Measurements from ENCODE around the gene MRO. TPM values are rescaled to one million over a fixed set of nuclear protein-coding genes. Genes with fewer than 3 reads are reported as not detected.
"Not testable (repeated sequence)": the region's sequence is repeated elsewhere in the genome, so short reads cannot be mapped to it uniquely, and the experiment has no call there.

MRO gene
- total RNA-seq, 1 donor from 2014 or later = 3.1 TPM

DNA sequence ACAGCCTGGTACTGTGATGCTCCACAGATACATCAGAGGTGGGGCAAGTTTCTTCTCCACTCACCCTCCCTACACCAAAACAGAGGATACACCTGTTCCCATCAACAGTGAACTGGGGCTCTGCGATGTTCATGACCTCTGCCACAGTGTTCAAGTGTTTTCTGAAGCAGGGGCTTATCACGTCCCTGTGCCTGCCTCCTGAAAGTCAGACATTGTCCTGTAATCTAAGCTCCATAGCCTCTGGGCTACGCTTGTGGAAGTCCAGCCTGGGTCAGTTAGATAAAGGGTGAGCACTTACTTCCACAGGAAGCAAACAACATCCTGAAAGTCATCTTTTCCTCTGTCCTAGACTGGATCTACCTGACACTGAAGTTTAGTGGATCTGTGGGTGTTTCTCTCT is 20.2 kb upstream of the MRO start:
- Histone ChIP-seq H3K27ac (ENCODE audit: low read depth, low read length) (no peak overlapping the region), H3K27me3 (ENCODE audit: control insufficient read depth in 3 of 3, insufficient read depth in 3 of 3, low read length in 3 of 3) (no peaks in the 10 kb centered on the region), H3K9me3 (ENCODE audit: control insufficient read depth in 3 of 3, low read length in 3 of 3) (no peaks in the 10 kb centered on the region), H3K4me1 (ENCODE audit: control insufficient read depth in 3 of 3, insufficient read depth in 3 of 3, low read length in 3 of 3) (peaks cover 0 to 16% (median 9%) of the 10 kb centered on the region in 3 donors), H3K9ac (ENCODE audit: low read depth in 1 of 3, low read length in 3 of 3) (no peak overlapping the region), H3K4me3 (ENCODE audit: low read length in 3 of 3) (no peak overlapping the region), H3K36me3 (ENCODE audit: control insufficient read depth in 3 of 3, insufficient read depth in 3 of 3, low read length in 3 of 3) (no peaks in the 10 kb centered on the region)

GRCh38 chr18:50839341-50839740 is 19.5 kb upstream of the MRO start:
- Histone ChIP-seq H3K4me3 (ENCODE audit: low read length in 3 of 3) (no peak overlapping the region), H3K27ac (ENCODE audit: low read depth, low read length) (no peak overlapping the region), H3K9ac (ENCODE audit: low read depth in 1 of 3, low read length in 3 of 3) (no peak overlapping the region), H3K9me3 (ENCODE audit: control insufficient read depth in 3 of 3, low read length in 3 of 3) (no peaks in the 10 kb centered on the region), H3K36me3 (ENCODE audit: control insufficient read depth in 3 of 3, insufficient read depth in 3 of 3, low read length in 3 of 3) (no peaks in the 10 kb centered on the region), H3K4me1 (ENCODE audit: control insufficient read depth in 3 of 3, insufficient read depth in 3 of 3, low read length in 3 of 3) (peaks cover 0 to 10% (median 4%) of the 10 kb centered on the region in 3 donors), H3K27me3 (ENCODE audit: control insufficient read depth in 3 of 3, insufficient read depth in 3 of 3, low read length in 3 of 3) (no peaks in the 10 kb centered on the region)

DNA sequence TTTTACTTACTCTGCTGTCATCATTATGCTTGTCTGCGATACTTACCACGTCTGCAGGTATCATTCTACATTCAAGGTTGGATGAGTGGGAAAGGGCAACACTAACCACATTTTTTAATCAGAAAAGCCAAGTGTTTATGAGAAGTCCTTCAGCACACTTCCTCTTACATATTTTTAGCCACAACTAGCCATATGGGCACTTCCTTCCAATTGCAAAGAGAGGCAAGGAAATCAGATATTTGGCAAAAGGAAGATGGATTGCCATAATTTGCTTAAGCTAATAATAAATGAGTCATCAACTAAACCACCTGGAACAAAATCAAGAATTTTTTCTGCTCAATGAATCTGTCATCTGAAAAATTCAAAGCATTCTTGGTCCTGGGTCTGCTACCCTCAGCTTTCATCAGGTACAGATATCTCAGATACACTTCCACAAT is 16.7 kb upstream of the MRO start:
- Histone ChIP-seq H3K27ac (ENCODE audit: low read depth, low read length) (no peak overlapping the region), H3K36me3 (ENCODE audit: control insufficient read depth in 3 of 3, insufficient read depth in 3 of 3, low read length in 3 of 3) (no peaks in the 10 kb centered on the region), H3K4me1 (ENCODE audit: control insufficient read depth in 3 of 3, insufficient read depth in 3 of 3, low read length in 3 of 3) (peaks cover 0 to 3% (median 0%) of the 10 kb centered on the region in 3 donors), H3K9me3 (ENCODE audit: control insufficient read depth in 3 of 3, low read length in 3 of 3) (no peaks in the 10 kb centered on the region), H3K9ac (ENCODE audit: low read depth in 1 of 3, low read length in 3 of 3) (no peak overlapping the region), H3K27me3 (ENCODE audit: control insufficient read depth in 3 of 3, insufficient read depth in 3 of 3, low read length in 3 of 3) (no peaks in the 10 kb centered on the region), H3K4me3 (ENCODE audit: low read length in 3 of 3) (no peak overlapping the region)

DNA sequence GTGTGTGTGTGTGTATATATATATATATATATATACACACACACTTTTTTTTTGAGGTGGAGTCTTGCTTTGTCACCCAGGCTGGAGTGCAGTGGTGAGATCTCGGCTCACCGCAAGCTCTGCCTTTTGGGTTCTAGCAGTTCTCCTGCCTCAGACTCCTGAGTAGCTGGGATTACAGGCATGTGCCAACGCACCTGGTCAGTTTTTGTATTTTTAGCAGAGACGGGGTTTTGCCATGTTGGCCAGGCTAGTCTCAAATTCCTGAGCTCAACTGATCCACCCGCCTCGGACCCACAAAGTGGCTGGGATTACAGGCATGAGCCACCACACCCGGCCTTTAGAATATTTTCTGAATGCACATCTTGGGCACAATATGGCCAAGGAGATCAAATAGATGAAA is 13.7 kb upstream of the MRO start:
- not testable (repeated sequence) for H3K27ac ChIP-seq (ENCODE audit: low read depth, low read length); H3K9me3 ChIP-seq (ENCODE audit: control insufficient read depth in 3 of 3, low read length in 3 of 3); H3K27me3 ChIP-seq (ENCODE audit: control insufficient read depth in 3 of 3, insufficient read depth in 3 of 3, low read length in 3 of 3); H3K9ac ChIP-seq (ENCODE audit: low read depth in 1 of 3, low read length in 3 of 3); H3K36me3 ChIP-seq (ENCODE audit: control insufficient read depth in 3 of 3, insufficient read depth in 3 of 3, low read length in 3 of 3); H3K4me3 ChIP-seq (ENCODE audit: low read length in 3 of 3); H3K4me1 ChIP-seq (ENCODE audit: control insufficient read depth in 3 of 3, insufficient read depth in 3 of 3, low read length in 3 of 3)

DNA sequence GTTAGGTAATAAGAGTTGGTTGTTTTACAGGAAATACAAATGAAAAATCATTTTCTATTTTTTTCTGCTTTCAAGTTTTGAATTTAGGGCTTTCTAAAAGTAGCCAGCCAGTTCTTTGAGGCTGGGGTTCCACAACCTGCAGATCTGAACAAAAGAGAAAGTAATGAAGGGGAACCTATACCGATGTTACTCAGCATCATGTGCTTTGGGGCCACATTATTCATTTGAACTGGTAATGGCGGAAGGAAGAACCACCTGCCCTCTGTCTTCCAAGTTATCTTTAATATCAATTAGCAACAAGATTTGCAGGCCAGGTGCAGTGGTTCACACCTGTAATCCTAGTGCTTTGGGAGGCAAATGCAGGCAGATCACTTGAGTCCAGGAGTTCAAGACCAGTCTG is 12.9 kb upstream of the MRO start:
- Histone ChIP-seq H3K27ac (ENCODE audit: low read depth, low read length) (no peak overlapping the region), H3K9ac (ENCODE audit: low read depth in 1 of 3, low read length in 3 of 3) (no peak overlapping the region), H3K36me3 (ENCODE audit: control insufficient read depth in 3 of 3, insufficient read depth in 3 of 3, low read length in 3 of 3) (no peaks in the 10 kb centered on the region), H3K27me3 (ENCODE audit: control insufficient read depth in 3 of 3, insufficient read depth in 3 of 3, low read length in 3 of 3) (no peaks in the 10 kb centered on the region), H3K4me1 (ENCODE audit: control insufficient read depth in 3 of 3, insufficient read depth in 3 of 3, low read length in 3 of 3) (peaks cover 0 to 3% (median 0%) of the 10 kb centered on the region in 3 donors), H3K4me3 (ENCODE audit: low read length in 3 of 3) (no peak overlapping the region), H3K9me3 (ENCODE audit: control insufficient read depth in 3 of 3, low read length in 3 of 3) (no peaks in the 10 kb centered on the region)

DNA sequence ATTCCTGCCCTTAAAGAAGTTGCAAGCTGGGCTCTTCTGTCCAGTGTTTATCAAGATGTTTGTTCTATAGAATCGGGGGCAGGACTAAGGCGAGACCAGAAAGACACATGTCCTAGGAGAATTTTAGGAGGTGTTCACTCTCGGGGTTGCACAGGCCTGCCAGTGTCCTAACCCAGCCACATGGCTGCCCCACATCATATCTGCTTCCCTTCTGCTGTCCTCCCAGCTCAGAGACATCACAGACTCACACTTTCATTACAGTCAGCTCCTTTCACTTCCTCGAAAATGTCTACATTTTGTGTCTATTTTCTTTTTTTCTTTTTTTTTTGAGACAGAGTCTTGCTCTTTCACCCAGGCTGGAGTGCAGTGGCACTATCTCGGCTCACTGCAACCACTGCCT is 10.7 kb upstream of the MRO start:
- no peaks in the 10 kb centered on the region for H3K27me3 ChIP-seq (ENCODE audit: control insufficient read depth in 3 of 3, insufficient read depth in 3 of 3, low read length in 3 of 3)
- H3K9me3 ChIP-seq (ENCODE audit: control insufficient read depth in 3 of 3, low read length in 3 of 3) = no peaks in the 10 kb centered on the region
- no peak overlapping the region for H3K4me3 ChIP-seq (ENCODE audit: low read length in 3 of 3)
- no peak overlapping the region for H3K27ac ChIP-seq (ENCODE audit: low read depth, low read length)
- H3K36me3 ChIP-seq (ENCODE audit: control insufficient read depth in 3 of 3, insufficient read depth in 3 of 3, low read length in 3 of 3) = no peaks in the 10 kb centered on the region
- H3K4me1 ChIP-seq (ENCODE audit: control insufficient read depth in 3 of 3, insufficient read depth in 3 of 3, low read length in 3 of 3) = peaks cover 0 to 4% (median 3%) of the 10 kb centered on the region in 3 donors
- H3K9ac ChIP-seq (ENCODE audit: low read depth in 1 of 3, low read length in 3 of 3) = no peak overlapping the region

DNA sequence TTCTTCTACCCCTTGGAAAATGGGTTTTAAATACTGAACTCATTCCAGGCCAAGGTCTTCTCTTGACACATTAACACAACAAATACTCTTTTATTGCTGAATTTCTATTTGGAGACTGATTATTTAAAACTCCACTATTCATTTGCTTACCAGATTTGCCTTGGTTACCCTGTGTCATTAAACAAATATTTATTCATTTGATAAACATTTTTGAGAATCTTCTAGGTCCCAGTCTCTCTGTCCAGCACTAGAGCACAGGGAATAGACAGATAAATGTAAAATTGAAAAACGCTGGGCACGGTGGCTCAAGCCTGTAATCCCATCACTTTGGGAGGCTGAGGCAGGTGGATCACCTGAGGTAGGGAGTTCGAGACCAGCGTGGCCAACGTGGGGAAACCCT is 9.8 kb upstream of the MRO start:
- Histone ChIP-seq H3K27ac (ENCODE audit: low read depth, low read length) (no peak overlapping the region), H3K9me3 (ENCODE audit: control insufficient read depth in 3 of 3, low read length in 3 of 3) (no peaks in the 10 kb centered on the region), H3K36me3 (ENCODE audit: control insufficient read depth in 3 of 3, insufficient read depth in 3 of 3, low read length in 3 of 3) (no peaks in the 10 kb centered on the region), H3K4me1 (ENCODE audit: control insufficient read depth in 3 of 3, insufficient read depth in 3 of 3, low read length in 3 of 3) (peaks cover 0 to 4% (median 3%) of the 10 kb centered on the region in 3 donors), H3K4me3 (ENCODE audit: low read length in 3 of 3) (no peak overlapping the region), H3K27me3 (ENCODE audit: control insufficient read depth in 3 of 3, insufficient read depth in 3 of 3, low read length in 3 of 3) (no peaks in the 10 kb centered on the region), H3K9ac (ENCODE audit: low read depth in 1 of 3, low read length in 3 of 3) (no peak overlapping the region)

GRCh38 chr18:50826027-50826426 is 6.2 kb upstream of the MRO start:
- Histone ChIP-seq H3K9ac (ENCODE audit: low read depth in 1 of 3, low read length in 3 of 3) (no peak overlapping the region), H3K27ac (ENCODE audit: low read depth, low read length) (no peak overlapping the region)

GRCh38 chr18:50825621-50826020 is 5.8 kb upstream of the MRO start:
- H3K27ac ChIP-seq (ENCODE audit: low read depth, low read length) = no peak overlapping the region

More at GRCh38 chr18:50826027-50826426, 6.2 kb upstream of the MRO start:
- H3K9me3 ChIP-seq (ENCODE audit: control insufficient read depth in 3 of 3, low read length in 3 of 3) = no peaks in the 10 kb centered on the region
- no peak overlapping the region for H3K4me3 ChIP-seq (ENCODE audit: low read length in 3 of 3)
- H3K4me1 ChIP-seq (ENCODE audit: control insufficient read depth in 3 of 3, insufficient read depth in 3 of 3, low read length in 3 of 3) = peaks cover 0 to 7% (median 1%) of the 10 kb centered on the region in 3 donors
- no peaks in the 10 kb centered on the region for H3K36me3 ChIP-seq (ENCODE audit: control insufficient read depth in 3 of 3, insufficient read depth in 3 of 3, low read length in 3 of 3)
- H3K27me3 ChIP-seq (ENCODE audit: control insufficient read depth in 3 of 3, insufficient read depth in 3 of 3, low read length in 3 of 3) = no peaks in the 10 kb centered on the region

DNA sequence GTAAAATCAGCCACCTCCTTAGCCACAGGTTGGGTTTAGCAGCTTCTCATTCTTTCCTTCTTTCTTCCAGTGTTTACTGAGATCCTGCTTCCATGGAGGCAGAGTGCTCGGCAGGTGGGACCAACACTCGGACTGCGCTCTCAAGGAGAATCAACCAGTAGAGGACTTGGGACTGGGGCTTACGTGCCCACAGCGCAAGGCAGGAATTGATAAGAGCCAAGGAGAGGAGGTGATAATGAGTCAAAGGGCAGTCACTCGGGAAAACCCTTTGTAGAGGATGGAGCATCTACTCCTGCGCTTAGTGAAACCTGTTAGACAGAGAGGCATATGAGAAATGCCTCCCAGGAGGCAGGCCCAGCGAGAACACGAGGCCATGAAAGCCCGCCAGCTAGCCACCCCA is 2.9 kb upstream of the MRO start:
- Histone ChIP-seq H3K4me3 (ENCODE audit: low read length in 3 of 3) (no peak overlapping the region), H3K36me3 (ENCODE audit: control insufficient read depth in 3 of 3, insufficient read depth in 3 of 3, low read length in 3 of 3) (no peaks in the 10 kb centered on the region), H3K4me1 (ENCODE audit: control insufficient read depth in 3 of 3, insufficient read depth in 3 of 3, low read length in 3 of 3) (peaks cover 14 to 23% (median 18%) of the 10 kb centered on the region in 3 donors), H3K27me3 (ENCODE audit: control insufficient read depth in 3 of 3, insufficient read depth in 3 of 3, low read length in 3 of 3) (no peaks in the 10 kb centered on the region), H3K27ac (ENCODE audit: low read depth, low read length) (no peak overlapping the region), H3K9ac (ENCODE audit: low read depth in 1 of 3, low read length in 3 of 3) (no peak overlapping the region), H3K9me3 (ENCODE audit: control insufficient read depth in 3 of 3, low read length in 3 of 3) (no peaks in the 10 kb centered on the region)

More at GRCh38 chr18:50825621-50826020, 5.8 kb upstream of the MRO start:
- H3K4me1 ChIP-seq (ENCODE audit: control insufficient read depth in 3 of 3, insufficient read depth in 3 of 3, low read length in 3 of 3) = peaks cover 1 to 10% (median 5%) of the 10 kb centered on the region in 3 donors
- H3K9ac ChIP-seq (ENCODE audit: low read depth in 1 of 3, low read length in 3 of 3) = no peak overlapping the region
- no peaks in the 10 kb centered on the region for H3K36me3 ChIP-seq (ENCODE audit: control insufficient read depth in 3 of 3, insufficient read depth in 3 of 3, low read length in 3 of 3)
- H3K27me3 ChIP-seq (ENCODE audit: control insufficient read depth in 3 of 3, insufficient read depth in 3 of 3, low read length in 3 of 3) = no peaks in the 10 kb centered on the region
- no peaks in the 10 kb centered on the region for H3K9me3 ChIP-seq (ENCODE audit: control insufficient read depth in 3 of 3, low read length in 3 of 3)
- no peak overlapping the region for H3K4me3 ChIP-seq (ENCODE audit: low read length in 3 of 3)
